SK-N-SH (cell line): ENCODE results near the gene DYRK3.

Experiments
- CTCF ChIP-seq: fragments of 200-600 bp; sonication (generic); IDR thresholded peaks from 2 replicates; pipeline ENCODE4 v1.6.1; 2017; ENCODE audit warnings: antibody characterized with exemption, mild to moderate bottlenecking, moderate library complexity
- ELF1 ChIP-seq: IDR thresholded peaks from 2 replicates; pipeline ENCODE4 v1.4.0; 2012
- GATA2 ChIP-seq: sonication (generic); formaldehyde crosslinking; IDR thresholded peaks from 2 replicates; pipeline ENCODE4 v1.5.0; 2020; ENCODE audit warnings: mild to moderate bottlenecking, missing genetic modification reagents
- JUND ChIP-seq: IDR thresholded peaks from 2 replicates; pipeline ENCODE4 v1.4.0; 2012
- NRF1 ChIP-seq: IDR thresholded peaks from 2 replicates; pipeline ENCODE4 v1.6.1; 2012; ENCODE audit warnings: low read depth, mild to moderate bottlenecking, low read length
- POLR2AphosphoS5 ChIP-seq: IDR thresholded peaks from 2 replicates; pipeline ENCODE4 v1.6.1; 2012; ENCODE audit warnings: low read depth, low read length
- RFX5 ChIP-seq: IDR thresholded peaks from 2 replicates; pipeline ENCODE4 v1.6.1; 2012; ENCODE audit warnings: mild to moderate bottlenecking, improper control_type of control experiment, low read length
- TCF12 ChIP-seq: IDR thresholded peaks from 2 replicates; pipeline ENCODE4 v1.4.0; 2012

- TF ChIP-seq GATA2 (CRISPR knock-in tag) (no peak), ELF1 (no peak), NRF1 (no peak), JUND (no peak), CTCF (no peak), POLR2AphosphoS5 (no peak), RFX5 (no peak), TCF12 (no peak)
Observed at GRCh38 chr1:206637605-206638004, 2.3 kb downstream of the DYRK3 start.
